Liver (tissue), 9 donors: ENCODE data around the gene C3orf70. TPM values are rescaled to one million over a fixed set of nuclear protein-coding genes. Genes with fewer than 3 reads are reported as not detected.

Experiments
- DNase-seq: peaks from one replicate; pipeline ENCODE4 v3.0.0-alpha.2; 2017; ENCODE audit warnings: low spot score
- H3K27ac ChIP-seq, 2 donors: one replicate each; pipeline ENCODE4 v1.7.0; 2013; ENCODE audit warnings: inconsistent platforms in 2 of 2, low read length in 2 of 2, control low read depth in 1 of 2, low read depth in 1 of 2, mild to moderate bottlenecking in 1 of 2
- H3K27me3 ChIP-seq, 4 donors: one replicate each; pipeline versions ENCODE4 v1.6.1 to v1.7.0; 2013; ENCODE audit warnings: low read length in 3 of 4, inconsistent platforms in 1 of 4, mild to moderate bottlenecking in 1 of 4, moderate library complexity in 1 of 4; ENCODE audit not compliant: control insufficient read depth in 4 of 4, insufficient read depth in 4 of 4
- H3K36me3 ChIP-seq, 4 donors: one replicate each; pipeline versions ENCODE4 v1.6.1 to v1.7.0; 2013; ENCODE audit warnings: low read length in 3 of 4, mild to moderate bottlenecking in 3 of 4, low read depth in 1 of 4, moderate library complexity in 1 of 4; ENCODE audit not compliant: control insufficient read depth in 4 of 4, insufficient read depth in 3 of 4
- H3K4me1 ChIP-seq, 4 donors: one replicate each; pipeline versions ENCODE4 v1.6.1 to v1.7.0; 2013; ENCODE audit warnings: low read length in 3 of 4, mild to moderate bottlenecking in 3 of 4, moderate library complexity in 1 of 4; ENCODE audit not compliant: control insufficient read depth in 4 of 4, insufficient read depth in 4 of 4
- H3K4me3 ChIP-seq, 3 donors: one replicate each; pipeline versions ENCODE4 v1.6.1 to v1.7.0; 2013; ENCODE audit warnings: low read length in 3 of 3, control low read depth in 1 of 3, low read depth in 1 of 3, mild to moderate bottlenecking in 1 of 3
- H3K9ac ChIP-seq, 2 donors: one replicate each; pipeline ENCODE4 v1.7.0; 2013; ENCODE audit warnings: low read length in 2 of 2, mild to moderate bottlenecking in 2 of 2, moderate library complexity in 2 of 2, control low read depth in 1 of 2, low read depth in 1 of 2
- H3K9me3 ChIP-seq, 4 donors: one replicate each; pipeline versions ENCODE4 v1.6.1 to v1.7.0; 2013; ENCODE audit warnings: low read length in 3 of 4; ENCODE audit not compliant: control insufficient read depth in 4 of 4
- EGR1 ChIP-seq, 2 donors: IDR thresholded peaks; 2 replicates each; pipeline ENCODE4 v1.6.1; 2016 to 2018; ENCODE audit warnings: antibody characterized with exemption in 2 of 2, low read depth in 2 of 2
- FOXA1 ChIP-seq: IDR thresholded peaks from 2 replicates; pipeline ENCODE4 v1.6.1; 2016; ENCODE audit warnings: antibody characterized with exemption
- FOXA2 ChIP-seq: IDR thresholded peaks from 2 replicates; pipeline ENCODE4 v1.6.1; 2016; ENCODE audit warnings: antibody characterized with exemption
- GABPA ChIP-seq, 2 donors: IDR thresholded peaks in 1 of 2; conservative IDR thresholded peaks in 1 of 2; 2 replicates each; pipeline ENCODE4 v1.6.1; 2016; ENCODE audit warnings: antibody characterized with exemption in 2 of 2, mild to moderate bottlenecking in 1 of 2, moderate library complexity in 1 of 2
- HNF4A ChIP-seq, 2 donors: conservative IDR thresholded peaks; 2 replicates each; pipeline ENCODE4 v1.6.1; 2016; ENCODE audit warnings: antibody characterized with exemption in 2 of 2, mild to moderate bottlenecking in 2 of 2
- HNF4G ChIP-seq: IDR thresholded peaks from 2 replicates; pipeline ENCODE4 v1.6.1; 2016; ENCODE audit warnings: antibody characterized with exemption
- JUND ChIP-seq, 2 donors: IDR thresholded peaks; 2 replicates each; pipeline ENCODE4 v1.6.1; 2016; ENCODE audit warnings: antibody characterized with exemption in 2 of 2
- NR2F2 ChIP-seq: IDR thresholded peaks from 2 replicates; pipeline ENCODE4 v1.6.1; 2016; ENCODE audit warnings: antibody characterized with exemption
- RAD21 ChIP-seq, 2 donors: IDR thresholded peaks; 2 replicates each; pipeline ENCODE4 v1.6.1; 2016; ENCODE audit warnings: antibody characterized with exemption in 2 of 2, mild to moderate bottlenecking in 2 of 2
- RXRA ChIP-seq, 2 donors: IDR thresholded peaks; 2 replicates each; pipeline ENCODE4 v1.6.1; 2017 to 2018; ENCODE audit warnings: antibody characterized with exemption in 2 of 2, mild to moderate bottlenecking in 1 of 2
- SP1 ChIP-seq: IDR thresholded peaks from 2 replicates; pipeline ENCODE4 v1.6.1; 2018; ENCODE audit warnings: antibody characterized with exemption, mild to moderate bottlenecking
- TAF1 ChIP-seq: conservative IDR thresholded peaks from 2 replicates; pipeline ENCODE4 v1.6.1; 2016; ENCODE audit warnings: antibody characterized with exemption, mild to moderate bottlenecking
- YY1 ChIP-seq: IDR thresholded peaks from 2 replicates; pipeline ENCODE4 v1.6.1; 2016; ENCODE audit warnings: antibody characterized with exemption, mild to moderate bottlenecking
- ZBTB33 ChIP-seq: IDR thresholded peaks from 2 replicates; pipeline ENCODE4 v1.6.1; 2016; ENCODE audit warnings: antibody characterized with exemption
- WGBS: extraction: QIAGEN DNeasy Blood & Tissue Kit; methylation state at CpG from one replicate; pipeline ENCODE4 v1.1.7; 2013; 5-methylcytosine and 5-hydroxymethylcytosine counted together
- polyA plus RNA-seq, 2 donors: library from polyadenylated mRNA; stranded (reverse) in 1 of 2; unstranded in 1 of 2; fragments of 200-250 nt in 1 of 2; fragments of >200 nt in 1 of 2; fragmentation: Nextera tagmentation in 1 of 2; extraction: Ambion mirVana in 1 of 2; gene quantifications; one replicate each; pipeline versions ENCODE4 v1.2.1 to v1.2.3, GENCODE V29; 2013 to 2015
- total RNA-seq, 2 donors: library from RNA; depleted of rRNA; stranded (reverse); fragments of >200 nt; gene quantifications; one replicate each; pipeline ENCODE4 v1.2.3, GENCODE V29; 2014
- TF ChIP-seq, protein P1 (sequence below): fragments of 150-350 bp; IDR thresholded peaks from 2 replicates; pipeline ENCODE4 v1.5.1; 2017; ENCODE audit warnings: improper control_type of control experiment, low read depth, low read length; ENCODE audit not compliant: missing input control
- TF ChIP-seq, protein P2 (sequence below): IDR thresholded peaks from 2 replicates; pipeline ENCODE4 v1.6.1; 2016; ENCODE audit warnings: antibody characterized with exemption, mild to moderate bottlenecking
- TF ChIP-seq, protein P3 (sequence below): IDR thresholded peaks from 2 replicates; pipeline ENCODE4 v1.6.1; 2016; ENCODE audit warnings: antibody characterized with exemption
- TF ChIP-seq, protein P4 (sequence below): IDR thresholded peaks from 2 replicates; pipeline ENCODE4 v1.6.1; 2016; ENCODE audit warnings: antibody characterized with exemption
- donor health status: healthy.
- donor health status: healthy.
- donor health status: healthy.
- donor health status: healthy.
- donor health status: healthy.

Gene C3orf70
- total and polyA plus RNA-seq, 4 donors = 0.15 to 0.79 (median 0.41) TPM

DNA sequence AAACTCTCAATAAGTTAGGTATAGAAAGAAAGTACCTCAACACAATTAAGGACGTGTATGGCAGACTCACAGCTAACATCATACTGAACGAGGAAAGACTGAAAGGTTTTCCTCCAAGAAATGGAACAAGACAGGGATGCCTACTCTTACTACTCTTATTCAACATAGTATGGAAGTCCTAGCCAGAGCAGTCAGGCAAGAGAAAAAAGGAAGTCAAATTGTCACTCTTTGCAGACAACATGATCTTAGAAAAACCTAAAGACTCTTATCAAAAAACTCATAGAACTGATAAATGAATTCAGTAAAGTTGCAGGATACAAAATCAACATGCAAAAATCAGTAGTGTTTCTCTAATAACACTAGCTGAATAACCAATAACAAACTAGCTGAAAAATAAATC lies 96.0 kb downstream of the C3orf70 start:
- TF ChIP-seq HNF4A (conservative IDR thresholded peaks at IDR 0.05) = no peak
- no peak for TF ChIP-seq JUND (IDR thresholded peaks at IDR 0.05)
- no peak for TF ChIP-seq FOXA1
- TF ChIP-seq, protein P1, sequence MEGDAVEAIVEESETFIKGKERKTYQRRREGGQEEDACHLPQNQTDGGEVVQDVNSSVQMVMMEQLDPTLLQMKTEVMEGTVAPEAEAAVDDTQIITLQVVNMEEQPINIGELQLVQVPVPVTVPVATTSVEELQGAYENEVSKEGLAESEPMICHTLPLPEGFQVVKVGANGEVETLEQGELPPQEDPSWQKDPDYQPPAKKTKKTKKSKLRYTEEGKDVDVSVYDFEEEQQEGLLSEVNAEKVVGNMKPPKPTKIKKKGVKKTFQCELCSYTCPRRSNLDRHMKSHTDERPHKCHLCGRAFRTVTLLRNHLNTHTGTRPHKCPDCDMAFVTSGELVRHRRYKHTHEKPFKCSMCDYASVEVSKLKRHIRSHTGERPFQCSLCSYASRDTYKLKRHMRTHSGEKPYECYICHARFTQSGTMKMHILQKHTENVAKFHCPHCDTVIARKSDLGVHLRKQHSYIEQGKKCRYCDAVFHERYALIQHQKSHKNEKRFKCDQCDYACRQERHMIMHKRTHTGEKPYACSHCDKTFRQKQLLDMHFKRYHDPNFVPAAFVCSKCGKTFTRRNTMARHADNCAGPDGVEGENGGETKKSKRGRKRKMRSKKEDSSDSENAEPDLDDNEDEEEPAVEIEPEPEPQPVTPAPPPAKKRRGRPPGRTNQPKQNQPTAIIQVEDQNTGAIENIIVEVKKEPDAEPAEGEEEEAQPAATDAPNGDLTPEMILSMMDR = no peak
- TF ChIP-seq, protein P2, sequence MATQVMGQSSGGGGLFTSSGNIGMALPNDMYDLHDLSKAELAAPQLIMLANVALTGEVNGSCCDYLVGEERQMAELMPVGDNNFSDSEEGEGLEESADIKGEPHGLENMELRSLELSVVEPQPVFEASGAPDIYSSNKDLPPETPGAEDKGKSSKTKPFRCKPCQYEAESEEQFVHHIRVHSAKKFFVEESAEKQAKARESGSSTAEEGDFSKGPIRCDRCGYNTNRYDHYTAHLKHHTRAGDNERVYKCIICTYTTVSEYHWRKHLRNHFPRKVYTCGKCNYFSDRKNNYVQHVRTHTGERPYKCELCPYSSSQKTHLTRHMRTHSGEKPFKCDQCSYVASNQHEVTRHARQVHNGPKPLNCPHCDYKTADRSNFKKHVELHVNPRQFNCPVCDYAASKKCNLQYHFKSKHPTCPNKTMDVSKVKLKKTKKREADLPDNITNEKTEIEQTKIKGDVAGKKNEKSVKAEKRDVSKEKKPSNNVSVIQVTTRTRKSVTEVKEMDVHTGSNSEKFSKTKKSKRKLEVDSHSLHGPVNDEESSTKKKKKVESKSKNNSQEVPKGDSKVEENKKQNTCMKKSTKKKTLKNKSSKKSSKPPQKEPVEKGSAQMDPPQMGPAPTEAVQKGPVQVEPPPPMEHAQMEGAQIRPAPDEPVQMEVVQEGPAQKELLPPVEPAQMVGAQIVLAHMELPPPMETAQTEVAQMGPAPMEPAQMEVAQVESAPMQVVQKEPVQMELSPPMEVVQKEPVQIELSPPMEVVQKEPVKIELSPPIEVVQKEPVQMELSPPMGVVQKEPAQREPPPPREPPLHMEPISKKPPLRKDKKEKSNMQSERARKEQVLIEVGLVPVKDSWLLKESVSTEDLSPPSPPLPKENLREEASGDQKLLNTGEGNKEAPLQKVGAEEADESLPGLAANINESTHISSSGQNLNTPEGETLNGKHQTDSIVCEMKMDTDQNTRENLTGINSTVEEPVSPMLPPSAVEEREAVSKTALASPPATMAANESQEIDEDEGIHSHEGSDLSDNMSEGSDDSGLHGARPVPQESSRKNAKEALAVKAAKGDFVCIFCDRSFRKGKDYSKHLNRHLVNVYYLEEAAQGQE = no peak
- TF ChIP-seq RXRA (IDR thresholded peaks at IDR 0.05) = no peak
- Histone ChIP-seq H3K9me3 (peaks cover 0 to 2% (median 0%) of the 10 kb centered on the region in 4 donors), H3K4me1 (no peaks in the 10 kb centered on the region)

GRCh38 chr3:185052631-185053030 lies 100.2 kb downstream of the C3orf70 start:
- Histone ChIP-seq H3K36me3 (peaks cover 2 to 42% (median 12%) of the 10 kb centered on the region in 4 donors), H3K27me3 (no peaks in the 10 kb centered on the region), H3K4me3 (no peak overlapping the region), H3K4me1 (no peaks in the 10 kb centered on the region), H3K27ac (no peak overlapping the region), H3K9ac (no peak overlapping the region), H3K9me3 (peaks cover 0 to 2% (median 0%) of the 10 kb centered on the region in 4 donors)
- no peak for TF ChIP-seq SP1
- no peak for TF ChIP-seq NR2F2
- TF ChIP-seq, protein P2 = no peak
- no peak for TF ChIP-seq HNF4G
- no peak for TF ChIP-seq EGR1 (IDR thresholded peaks at IDR 0.05; ENCODE audit: low read depth in 2 of 2)
- no peak for TF ChIP-seq FOXA2
- no peak for TF ChIP-seq RAD21 (IDR thresholded peaks at IDR 0.05)
- no peak for TF ChIP-seq JUND (IDR thresholded peaks at IDR 0.05)
- TF ChIP-seq HNF4A (conservative IDR thresholded peaks at IDR 0.05) = no peak
- TF ChIP-seq, protein P3, sequence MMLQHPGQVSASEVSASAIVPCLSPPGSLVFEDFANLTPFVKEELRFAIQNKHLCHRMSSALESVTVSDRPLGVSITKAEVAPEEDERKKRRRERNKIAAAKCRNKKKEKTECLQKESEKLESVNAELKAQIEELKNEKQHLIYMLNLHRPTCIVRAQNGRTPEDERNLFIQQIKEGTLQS = no peak
- TF ChIP-seq ZBTB33 = no peak
- TF ChIP-seq GABPA (IDR thresholded peaks at IDR 0.05 in 1 of 2, conservative IDR thresholded peaks at IDR 0.05 in 1 of 2) = no peak
- no peak for TF ChIP-seq YY1
- TF ChIP-seq TAF1 = no peak
- no peak for TF ChIP-seq FOXA1
- TF ChIP-seq, protein P4, sequence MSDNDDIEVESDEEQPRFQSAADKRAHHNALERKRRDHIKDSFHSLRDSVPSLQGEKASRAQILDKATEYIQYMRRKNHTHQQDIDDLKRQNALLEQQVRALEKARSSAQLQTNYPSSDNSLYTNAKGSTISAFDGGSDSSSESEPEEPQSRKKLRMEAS = no peak
- TF ChIP-seq, protein P1 = no peak
- no peak for DNase-seq
- 97% methylated on average over 6 of the region's 6 CpGs for WGBS

More for the DNA sequence above, 96.0 kb downstream of the C3orf70 start:
- H3K9ac ChIP-seq = no peak overlapping the region
- no peak for DNase-seq
- no peak overlapping the region for H3K27ac ChIP-seq
- H3K4me3 ChIP-seq = no peak overlapping the region
- H3K36me3 ChIP-seq = peaks cover 0 to 18% (median 2%) of the 10 kb centered on the region in 4 donors
- 95% methylated on average over 2 of the region's 2 CpGs for WGBS
- no peaks in the 10 kb centered on the region for H3K27me3 ChIP-seq
